ENCODE measurements around the gene DHX29. TPM values are rescaled to one million over a fixed set of nuclear protein-coding genes. Genes with fewer than 3 reads are reported as not detected.

Gene DHX29
- total RNA-seq, 1 experiment from 2014 or later: 24.3 TPM

- Histone ChIP-seq H3K27me3 (ENCODE audit: insufficient read depth, low read length) (no peaks in the 10 kb centered on the region), H3K9me2 (ENCODE audit: insufficient read depth) (0 out of 2 replicates have a peak, but pooled peaks cover 4% of the 10 kb centered on the region), H3K4me3 (replicated peaks in 1 of 2; ENCODE audit: low read depth in 1 of 2, low read length in 2 of 2) (no peak overlapping the region), H3K4me2 (ENCODE audit: low read length) (no peak overlapping the region), H3K27ac (ENCODE audit: low read depth, low read length) (no peak overlapping the region), H4K20me1 (ENCODE audit: insufficient read depth) (no peaks in the 10 kb centered on the region), H3K9ac (ENCODE audit: low read length) (no peak overlapping the region), H3K4me1 (ENCODE audit: control insufficient read depth in 1 of 2, insufficient read depth in 2 of 2, low read length in 2 of 2) (peaks cover 20 to 32% of the 10 kb centered on the region in 2 experiments), H2AFZ (ENCODE audit: low read depth, low read length, poor library complexity, severe bottlenecking) (no peak overlapping the region), H3K9me3 (ENCODE audit: control insufficient read depth in 1 of 2, insufficient read depth in 1 of 2, low read depth in 1 of 2, low read length in 2 of 2) (no peaks in the 10 kb centered on the region), H3K36me3 (ENCODE audit: control insufficient read depth in 1 of 2, insufficient read depth in 2 of 2, low read length in 2 of 2) (peaks cover 5 to 6% of the 10 kb centered on the region in 2 experiments; a peak in 1 of 4 replicates), H3K79me2 (ENCODE audit: insufficient read depth, low read length) (peaks cover 3% of the 10 kb centered on the region; the same call in 1 of the 2 replicates)
- ATAC-seq (no peak), DNase-seq (ENCODE audit: low read depth, low spot score) (no peak)
- intact Hi-C loops (cut with micrococcal nuclease): no loop called here
- TF ChIP-seq POLR2A (IDR thresholded peaks at IDR 0.05; ENCODE audit: borderline replicate concordance, extremely low read depth, insufficient read depth, insufficient read length) (no peak), ZNF274 (IDR thresholded peaks at IDR 0.05; ENCODE audit: low read depth, low read length) (no peak), TCF7L2 (IDR thresholded peaks at IDR 0.05; ENCODE audit: borderline replicate concordance, extremely low read depth, insufficient read depth, insufficient read length) (no peak), ATF3 (IDR thresholded peaks at IDR 0.05) (no peak), CBX3 (IDR thresholded peaks at IDR 0.05; ENCODE audit: low read depth) (no peak), REST (IDR thresholded peaks at IDR 0.05; ENCODE audit: low read depth) (no peak), ZBTB33 (IDR thresholded peaks at IDR 0.05; ENCODE audit: extremely low read depth, insufficient replicate concordance, low read length) (no peak), CTCF (IDR thresholded peaks at IDR 0.05 in 2 of 3, conservative IDR thresholded peaks at IDR 0.05 in 1 of 3; ENCODE audit: borderline replicate concordance in 1 of 3, insufficient read depth in 1 of 3, low read depth in 2 of 3, low read length in 2 of 3) (no peak), YY1 (IDR thresholded peaks at IDR 0.05; ENCODE audit: extremely low read depth, insufficient replicate concordance, low read depth, low read length) (no peak), JUND (IDR thresholded peaks at IDR 0.05) (no peak), EZH2phosphoT487 (IDR thresholded peaks at IDR 0.05; ENCODE audit: borderline replicate concordance) (no peak), FOSL1 (IDR thresholded peaks at IDR 0.05; ENCODE audit: low read depth) (no peak), SIN3A (IDR thresholded peaks at IDR 0.05; ENCODE audit: low read depth) (no peak)
- CTCF ChIA-PET: no interaction called here
- BruUV-seq (replicated peaks): no TSS peak
- RAD21 ChIA-PET (ENCODE audit: low non-redundant PET in 1 of 2, low total read pairs in 2 of 2, uncharacterized antibody in 2 of 2, unreplicated experiment in 2 of 2): no interaction called here
- POLR2A ChIA-PET: no interaction called here
Observed at GRCh38 chr5:55222092-55222984, 85.2 kb downstream of the DHX29 start.

Data from HCT116 (cell line).